ENCODE results near the gene DUS3L. TPM values are rescaled to one million over a fixed set of nuclear protein-coding genes. Genes with fewer than 3 reads are reported as not detected.

DUS3L gene
- polyA plus RNA-seq, 1 donor (not counting 4 experiments of a cell fraction or from before 2014, with no cell fraction given): 12.0 TPM

DNA sequence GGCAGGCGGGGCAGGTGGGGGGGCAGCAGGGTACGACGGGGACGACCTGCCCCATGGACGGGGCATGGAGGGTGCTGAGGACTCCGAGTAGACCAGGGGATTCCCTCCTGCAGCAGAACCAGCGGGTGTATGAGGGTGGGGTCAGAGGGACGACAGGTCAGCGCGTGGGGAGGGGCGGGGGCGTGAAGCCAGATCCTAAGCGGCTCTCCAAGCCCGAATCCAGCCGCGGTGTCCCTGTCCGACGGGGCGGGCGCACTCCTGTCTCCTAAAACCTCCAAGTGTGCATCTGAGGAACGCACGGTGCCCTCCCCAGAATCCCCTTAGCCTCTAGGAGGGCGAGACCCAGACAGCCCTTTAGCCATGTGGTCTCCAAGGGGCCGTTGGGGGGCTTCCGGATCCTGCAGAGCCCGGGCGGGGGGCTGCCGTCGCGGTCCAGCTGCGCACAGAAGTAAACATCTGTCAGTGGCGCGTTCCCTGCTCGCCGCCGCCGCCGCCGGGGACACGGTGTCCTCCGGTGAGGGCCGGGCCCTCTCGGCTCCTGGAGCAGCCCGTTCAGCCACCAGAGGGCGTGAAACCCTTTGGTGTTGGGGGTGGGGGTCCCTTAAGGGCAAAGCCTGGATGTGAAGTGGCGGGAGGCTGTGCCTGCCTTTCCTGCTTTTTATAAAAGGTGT, 14.6 kb upstream of the DUS3L start:
- no peaks in the 10 kb centered on the region for H3K36me3 ChIP-seq (ENCODE audit: control insufficient read depth in 2 of 2, extremely low read depth in 1 of 2, insufficient read depth in 2 of 2, low read length in 2 of 2)
- peaks cover 7% of the 10 kb centered on the region for H3K4me1 ChIP-seq (ENCODE audit: control insufficient read depth, extremely low read depth, insufficient read depth, low read length)
- no peak overlapping the region for H2AFZ ChIP-seq (ENCODE audit: control insufficient read depth, low read length)
- no peak for DNase-seq (ENCODE audit: low read depth, low spot score)
- TF ChIP-seq, protein P1, sequence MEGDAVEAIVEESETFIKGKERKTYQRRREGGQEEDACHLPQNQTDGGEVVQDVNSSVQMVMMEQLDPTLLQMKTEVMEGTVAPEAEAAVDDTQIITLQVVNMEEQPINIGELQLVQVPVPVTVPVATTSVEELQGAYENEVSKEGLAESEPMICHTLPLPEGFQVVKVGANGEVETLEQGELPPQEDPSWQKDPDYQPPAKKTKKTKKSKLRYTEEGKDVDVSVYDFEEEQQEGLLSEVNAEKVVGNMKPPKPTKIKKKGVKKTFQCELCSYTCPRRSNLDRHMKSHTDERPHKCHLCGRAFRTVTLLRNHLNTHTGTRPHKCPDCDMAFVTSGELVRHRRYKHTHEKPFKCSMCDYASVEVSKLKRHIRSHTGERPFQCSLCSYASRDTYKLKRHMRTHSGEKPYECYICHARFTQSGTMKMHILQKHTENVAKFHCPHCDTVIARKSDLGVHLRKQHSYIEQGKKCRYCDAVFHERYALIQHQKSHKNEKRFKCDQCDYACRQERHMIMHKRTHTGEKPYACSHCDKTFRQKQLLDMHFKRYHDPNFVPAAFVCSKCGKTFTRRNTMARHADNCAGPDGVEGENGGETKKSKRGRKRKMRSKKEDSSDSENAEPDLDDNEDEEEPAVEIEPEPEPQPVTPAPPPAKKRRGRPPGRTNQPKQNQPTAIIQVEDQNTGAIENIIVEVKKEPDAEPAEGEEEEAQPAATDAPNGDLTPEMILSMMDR (optimal IDR thresholded peaks at IDR 0.05 in 1 of 3, IDR thresholded peaks at IDR 0.05 in 1 of 3, conservative IDR thresholded peaks at IDR 0.05 in 1 of 3; ENCODE audit: extremely low read depth in 1 of 3, insufficient read depth in 2 of 3, low read length in 3 of 3): peak; percentile 37 to 78 (median 70)
- peak; percentile 84 for TF ChIP-seq EZH2 (IDR thresholded peaks at IDR 0.05; ENCODE audit: low read length)
- H3K27me3 ChIP-seq (ENCODE audit: control insufficient read depth, extremely low read depth, insufficient read depth, low read length): peaks cover 30% of the 10 kb centered on the region
- H3K4me2 ChIP-seq (ENCODE audit: control insufficient read depth, extremely low read depth, insufficient read depth, low read depth, low read length): no peak overlapping the region
- H3K79me2 ChIP-seq (ENCODE audit: control insufficient read depth, insufficient read depth, low read length): no peaks in the 10 kb centered on the region
- H3K9me1 ChIP-seq (ENCODE audit: control insufficient read depth, extremely low read depth, insufficient read depth, low read length): no peaks in the 10 kb centered on the region
- H3K4me3 ChIP-seq (ENCODE audit: control insufficient read depth in 2 of 3, extremely low read depth in 1 of 3, insufficient read depth in 2 of 3, low read depth in 1 of 3, low read length in 3 of 3): no peak overlapping the region
- FAIRE-seq: no peak
- no peak overlapping the region for H3K9ac ChIP-seq (ENCODE audit: control insufficient read depth, extremely low read depth, insufficient read depth, low read length)
- dilution Hi-C loops (cut with MboI; ENCODE audit: extremely low pct_ligation_motif_present, low sequenced_read_pairs): no loop called here
- no peak overlapping the region for H3K27ac ChIP-seq (ENCODE audit: control insufficient read depth, insufficient read depth, low read length)
- no peaks in the 10 kb centered on the region for H3K9me3 ChIP-seq (ENCODE audit: control insufficient read depth, low read depth, low read length)
- peaks cover 2% of the 10 kb centered on the region for H4K20me1 ChIP-seq (ENCODE audit: control insufficient read depth, extremely low read depth, insufficient read depth, low read length)

DNA sequence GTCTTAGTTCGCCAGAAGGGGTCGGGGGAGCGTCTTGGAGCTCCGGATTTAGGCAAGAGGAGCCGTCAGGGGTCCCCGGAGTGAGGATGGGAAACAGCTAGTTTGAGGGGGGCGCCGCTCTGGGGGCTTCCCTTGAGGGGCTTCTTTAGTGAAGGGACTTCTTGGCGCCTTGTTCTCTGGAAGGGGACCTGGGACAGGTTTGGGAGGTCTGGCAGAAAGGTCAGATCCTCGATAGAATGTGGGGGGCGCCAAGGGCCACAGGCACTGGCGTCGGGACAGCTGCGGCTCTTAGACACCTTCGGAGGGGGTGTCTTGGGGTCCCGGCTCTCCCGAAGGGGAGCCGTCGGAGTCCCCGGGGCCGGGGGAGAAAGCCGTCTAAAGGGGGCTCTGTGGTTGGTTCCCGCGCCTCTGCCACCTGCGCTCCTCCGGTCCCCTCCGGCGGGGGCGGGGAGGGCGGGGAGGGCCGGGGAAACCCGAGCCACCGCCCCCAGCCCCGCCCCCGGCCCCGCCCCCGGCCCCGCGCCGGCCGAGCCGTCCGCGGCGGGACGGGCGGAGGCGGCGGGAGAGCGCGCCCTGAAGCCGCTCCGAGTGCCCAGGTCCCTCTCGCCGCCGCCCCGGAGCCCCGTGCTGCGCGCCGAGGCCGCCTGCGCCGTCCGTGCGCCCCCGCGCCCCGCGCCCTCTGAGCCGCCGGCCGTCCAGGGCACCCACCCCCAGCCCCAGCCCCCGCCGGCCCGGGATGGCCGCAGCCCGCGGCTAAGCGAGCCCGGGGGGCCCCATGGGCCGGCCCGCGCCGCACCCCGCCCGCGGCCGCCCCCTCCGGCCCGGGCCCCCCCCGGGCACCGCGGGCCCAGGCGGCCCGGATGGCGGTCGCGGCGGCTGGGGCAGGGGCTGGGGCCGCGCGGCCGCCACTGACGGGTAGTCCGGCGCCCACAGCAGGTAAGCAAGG, 13.8 kb upstream of the DUS3L start, which contains the start of gene NRTN:
Gene NRTN, plus strand, starts transcription at position 552 of the 946 bp plus-strand sequence. CDS start 19,099 bp downstream, outside the sequence.
- no peak within 1 kb of the TSS for H3K9ac ChIP-seq (ENCODE audit: control insufficient read depth, extremely low read depth, insufficient read depth, low read length)
- no peaks in the 10 kb centered on the region for H3K36me3 ChIP-seq (ENCODE audit: control insufficient read depth in 2 of 2, extremely low read depth in 1 of 2, insufficient read depth in 2 of 2, low read length in 2 of 2)
- H3K9me1 ChIP-seq (ENCODE audit: control insufficient read depth, extremely low read depth, insufficient read depth, low read length): no peaks in the 10 kb centered on the region
- dilution Hi-C loops (cut with MboI; ENCODE audit: extremely low pct_ligation_motif_present, low sequenced_read_pairs): no loop called here
- H3K27ac ChIP-seq (ENCODE audit: control insufficient read depth, insufficient read depth, low read length): no peak within 1 kb of the TSS
- peaks cover 37% of the 10 kb centered on the region for H3K27me3 ChIP-seq (ENCODE audit: control insufficient read depth, extremely low read depth, insufficient read depth, low read length)
- peak within 1 kb of the TSS in 1 of 3 experiments; percentile 48 for H3K4me3 ChIP-seq (ENCODE audit: control insufficient read depth in 2 of 3, extremely low read depth in 1 of 3, insufficient read depth in 2 of 3, low read depth in 1 of 3, low read length in 3 of 3)
- H2AFZ ChIP-seq (ENCODE audit: control insufficient read depth, low read length): no peak within 1 kb of the TSS
- DNase-seq (ENCODE audit: low read depth, low spot score) (no peak), FAIRE-seq (no peak)
- TF ChIP-seq EZH2 (IDR thresholded peaks at IDR 0.05; ENCODE audit: low read length): peak; percentile 82
- TF ChIP-seq, protein P1 (optimal IDR thresholded peaks at IDR 0.05 in 1 of 3, IDR thresholded peaks at IDR 0.05 in 1 of 3, conservative IDR thresholded peaks at IDR 0.05 in 1 of 3; ENCODE audit: extremely low read depth in 1 of 3, insufficient read depth in 2 of 3, low read length in 3 of 3): no peak
- H3K4me2 ChIP-seq (ENCODE audit: control insufficient read depth, extremely low read depth, insufficient read depth, low read depth, low read length): peak within 1 kb of the TSS; percentile 85
- no peaks in the 10 kb centered on the region for H3K9me3 ChIP-seq (ENCODE audit: control insufficient read depth, low read depth, low read length)
- H4K20me1 ChIP-seq (ENCODE audit: control insufficient read depth, extremely low read depth, insufficient read depth, low read length): peaks cover 2% of the 10 kb centered on the region
- H3K4me1 ChIP-seq (ENCODE audit: control insufficient read depth, extremely low read depth, insufficient read depth, low read length): peaks cover 7% of the 10 kb centered on the region
- H3K79me2 ChIP-seq (ENCODE audit: control insufficient read depth, insufficient read depth, low read length): no peaks in the 10 kb centered on the region
